MCF 10A (cell line): ENCODE results near the gene FLT1. TPM values are rescaled to one million over a fixed set of nuclear protein-coding genes. Genes with fewer than 3 reads are reported as not detected.
A peak's percentile ranks its signal among the peaks of the same experiment; 100 is the strongest.

Experiments used
- BruUV-seq: library from RNA; stranded (reverse); fragments of 400-500 nt; replicated peaks from 2 replicates; lab custom pipeline; 2021; lab: Mats Ljungman, UMichigan
- CTCF ChIA-PET: fragments of 300-600 bp; sonication (Branson Sonifier 250); formaldehyde crosslinking; extraction: SDS; loops from one replicate; lab custom pipeline; 2021; ENCODE audit warnings: antibody characterized with exemption, inconsistent platforms; lab: Yijun Ruan, JAX
- POLR2A ChIA-PET: fragments of 300-600, 350-650 bp; sonication (Branson Sonifier 250); formaldehyde crosslinking; extraction: SDS; loops from one replicate; lab custom pipeline; 2020; ENCODE audit warnings: antibody characterized with exemption, inconsistent platforms; lab: Yijun Ruan, JAX
- DNase-seq: peaks from one replicate; pipeline ENCODE4 v3.0.0-alpha.2; 2018; ENCODE audit not compliant: unreplicated experiment
- H3K27ac Mint-ChIP-seq: one replicate; pipeline ENCODE4 v1.8.0; 2022; ENCODE audit warnings: mild to moderate bottlenecking, low read depth, mixed read lengths; ENCODE audit not compliant: unreplicated experiment
- H3K27me3 Mint-ChIP-seq: one replicate; pipeline ENCODE4 v1.8.0; 2022; ENCODE audit warnings: mixed read lengths; ENCODE audit not compliant: insufficient read depth, unreplicated experiment
- H3K36me3 Mint-ChIP-seq: one replicate; pipeline ENCODE4 v1.8.0; 2022; ENCODE audit warnings: mild to moderate bottlenecking, moderate library complexity, mixed read lengths; ENCODE audit not compliant: insufficient read depth, unreplicated experiment
- H3K4me1 Mint-ChIP-seq: one replicate; pipeline ENCODE4 v1.8.0; 2022; ENCODE audit warnings: mixed read lengths; ENCODE audit not compliant: insufficient read depth, unreplicated experiment
- H3K4me3 Mint-ChIP-seq: one replicate; pipeline ENCODE4 v1.8.0; 2022; ENCODE audit warnings: mild to moderate bottlenecking, moderate library complexity, mixed read lengths; ENCODE audit not compliant: unreplicated experiment
- H3K9me3 Mint-ChIP-seq: one replicate; pipeline ENCODE4 v1.8.0; 2022; ENCODE audit warnings: mixed read lengths; ENCODE audit not compliant: unreplicated experiment
- CTCF ChIP-seq: fragments of 200-600 bp; IDR thresholded peaks from one replicate; pipeline ENCODE4 v1.8.0; 2022; ENCODE audit warnings: antibody characterized with exemption, mild to moderate bottlenecking; ENCODE audit not compliant: unreplicated experiment
- intact Hi-C: fragments of 100-400 bp; cut with micrococcal nuclease; formaldehyde crosslinking; loops from 2 replicates; pipeline ENCODE4 v1.14.1; 2022
- total RNA-seq: library from RNA; stranded (reverse); gene quantifications from 2 replicates; pipeline ENCODE4 v1.2.3, GENCODE V29; 2022

FLT1 gene
- total RNA-seq, 1 experiment from 2014 or later: not detected

DNA sequence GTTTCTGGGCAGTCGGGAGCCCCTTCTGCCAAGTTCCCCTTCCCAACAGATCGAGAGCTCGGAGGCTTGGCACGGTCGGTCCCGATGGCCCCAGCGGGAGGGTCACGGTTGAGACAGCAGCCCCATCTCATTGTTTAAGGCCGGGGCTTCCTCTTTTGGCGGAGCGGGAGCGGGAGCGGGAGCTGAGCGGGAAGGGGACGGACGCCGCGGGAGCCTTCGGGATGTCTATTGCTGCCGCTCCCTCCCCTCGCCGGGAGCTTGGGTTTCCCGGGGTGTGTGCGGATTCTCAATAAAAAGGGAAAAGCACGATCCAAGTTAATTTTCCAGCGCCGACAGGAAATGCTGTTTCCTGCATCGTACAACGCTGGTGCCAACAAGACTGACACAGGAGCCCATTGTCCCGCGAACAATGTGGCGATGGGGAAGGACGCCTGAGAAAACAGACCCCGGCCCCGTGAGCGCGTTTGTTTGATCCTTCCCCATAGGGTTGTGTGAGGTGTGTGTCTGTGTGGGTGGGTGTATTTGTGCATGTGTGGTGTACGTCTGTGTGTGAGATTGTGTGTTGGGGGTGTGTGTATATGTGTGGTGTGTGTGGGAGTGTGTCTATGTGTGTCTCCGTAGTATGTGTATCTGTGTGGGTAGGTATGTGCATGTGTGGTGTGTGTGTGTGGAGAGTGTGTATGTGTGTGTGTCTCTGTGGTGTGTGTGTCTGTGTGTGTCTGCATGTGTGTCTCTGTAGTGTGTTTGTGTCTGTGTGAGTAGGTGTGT lies 36.3 kb upstream of the FLT1 start:
- ChIA-PET POLR2A (no interaction called here), CTCF (interaction anchor here (0.6 to 0.8 kb wide), 2 partner anchors 12 to 160 kb away, joined by 3 to 4 read pairs; no protein-coding TSS in a partner anchor)
- no peak for TF ChIP-seq CTCF
- intact Hi-C loops: no loop called here
- H3K4me1 Mint-ChIP-seq: no peaks in the 10 kb centered on the region
- no peak overlapping the region for H3K4me3 Mint-ChIP-seq
- peak; percentile 30 for DNase-seq
- no peaks in the 10 kb centered on the region for H3K27me3 Mint-ChIP-seq
- H3K9me3 Mint-ChIP-seq: no peaks in the 10 kb centered on the region
- no peaks in the 10 kb centered on the region for H3K36me3 Mint-ChIP-seq
- no TSS peak for BruUV-seq
- H3K27ac Mint-ChIP-seq: no peak overlapping the region

GRCh38 chr13:28530729-28531076 lies 35.8 kb upstream of the FLT1 start:
- H3K36me3 Mint-ChIP-seq: no peaks in the 10 kb centered on the region
- H3K27ac Mint-ChIP-seq: no peak overlapping the region
- no TSS peak for BruUV-seq
- H3K4me1 Mint-ChIP-seq: no peaks in the 10 kb centered on the region
- no peak for TF ChIP-seq CTCF
- intact Hi-C loops: no loop called here
- CTCF ChIA-PET: interaction anchor here (0.8 kb wide), 1 partner anchor 13 kb away, joined by 3 read pairs; no protein-coding TSS in a partner anchor
- POLR2A ChIA-PET: no interaction called here
- peaks cover 2% of the 10 kb centered on the region for H3K27me3 Mint-ChIP-seq
- H3K4me3 Mint-ChIP-seq: no peak overlapping the region
- DNase-seq: no peak
- no peaks in the 10 kb centered on the region for H3K9me3 Mint-ChIP-seq

- Mint-ChIP-seq H3K36me3 (no peaks in the 10 kb centered on the region), H3K4me3 (no peak overlapping the region), H3K27me3 (peaks cover 8% of the 10 kb centered on the region), H3K27ac (no peak overlapping the region), H3K4me1 (no peaks in the 10 kb centered on the region), H3K9me3 (no peaks in the 10 kb centered on the region)
- CTCF ChIA-PET: interaction anchor here (1.8 kb wide), 1 partner anchor 107 kb away, joined by 6 read pairs; no protein-coding TSS in a partner anchor
- TF ChIP-seq CTCF: no peak
- BruUV-seq: no TSS peak
- no peak for DNase-seq
- intact Hi-C loops: loop anchor here (1.0 kb wide), 1 partner anchor 106 kb away; no protein-coding TSS in a partner anchor
- POLR2A ChIA-PET: interaction anchor here (0.6 to 0.7 kb wide), 2 partner anchors 11 to 13 kb away, joined by 3 to 4 read pairs; no protein-coding TSS in a partner anchor
Observed at GRCh38 chr13:28529836-28530235, 34.9 kb upstream of the FLT1 start.

- TF ChIP-seq CTCF: no peak
- Mint-ChIP-seq H3K27ac (no peak overlapping the region), H3K9me3 (no peaks in the 10 kb centered on the region), H3K4me3 (no peak overlapping the region), H3K36me3 (no peaks in the 10 kb centered on the region), H3K4me1 (no peaks in the 10 kb centered on the region), H3K27me3 (peaks cover 8% of the 10 kb centered on the region)
- DNase-seq: peak; percentile 33
- ChIA-PET POLR2A (no interaction called here), CTCF (interaction anchor here (1.8 kb wide), 1 partner anchor 108 kb away, joined by 6 read pairs; no protein-coding TSS in a partner anchor)
- intact Hi-C loops: loop anchor here (1.0 kb wide), 1 partner anchor 107 kb away; no protein-coding TSS in a partner anchor
- BruUV-seq: no TSS peak
Observed at GRCh38 chr13:28528848-28529247, 33.9 kb upstream of the FLT1 start.
